HEK293 (cell line): ENCODE measurements around the gene GIN1.

Experiments used
- ZNF148 ChIP-seq: fragments of 450-650 bp; formaldehyde crosslinking; IDR thresholded peaks from 2 replicates; pipeline ENCODE4 v1.5.0; 2017; ENCODE audit warnings: missing biosample characterization, missing genetic modification characterization, borderline replicate concordance
- ZNF510 ChIP-seq: fragments of 450-650 bp; formaldehyde crosslinking; IDR thresholded peaks from 2 replicates; pipeline ENCODE4 v1.5.1; 2018; ENCODE audit warnings: mild to moderate bottlenecking, missing genetic modification characterization, missing biosample characterization; ENCODE audit not compliant: insufficient replicate concordance
- ZNF558 ChIP-seq: fragments of 450-650 bp; formaldehyde crosslinking; IDR thresholded peaks from 2 replicates; pipeline ENCODE4 v1.5.1; 2016; ENCODE audit warnings: missing biosample characterization, missing genetic modification characterization
- ZNF768 ChIP-seq: fragments of 450-650 bp; formaldehyde crosslinking; IDR thresholded peaks from 2 replicates; pipeline ENCODE4 v1.5.1; 2018; ENCODE audit warnings: missing biosample characterization, mild to moderate bottlenecking, missing genetic modification characterization
- TF ChIP-seq, protein P1 (sequence below): fragments of 450-650 bp; formaldehyde crosslinking; IDR thresholded peaks from 2 replicates; pipeline ENCODE4 v1.5.1; 2016; ENCODE audit warnings: missing biosample characterization, missing genetic modification characterization

DNA sequence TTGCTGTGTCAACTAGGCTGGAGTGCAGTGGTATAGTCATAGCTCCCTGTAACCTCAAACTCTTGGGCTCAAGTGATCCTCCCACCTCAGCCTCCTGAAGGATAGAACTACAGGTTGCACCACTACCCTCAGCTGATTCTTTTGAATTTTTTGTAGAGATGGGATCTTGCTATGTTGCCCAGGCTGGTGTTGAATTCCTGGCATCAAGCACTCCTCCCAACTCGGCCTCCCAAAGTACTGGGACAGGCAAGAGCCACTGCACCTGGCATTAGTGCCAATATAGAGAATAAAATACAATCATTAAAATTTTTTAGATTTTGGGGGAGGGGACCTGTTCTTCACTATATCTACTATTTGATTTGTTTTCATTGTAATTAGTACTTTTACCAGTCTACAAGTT lies 15.5 kb upstream of the GIN1 start:
- TF ChIP-seq, protein P1, sequence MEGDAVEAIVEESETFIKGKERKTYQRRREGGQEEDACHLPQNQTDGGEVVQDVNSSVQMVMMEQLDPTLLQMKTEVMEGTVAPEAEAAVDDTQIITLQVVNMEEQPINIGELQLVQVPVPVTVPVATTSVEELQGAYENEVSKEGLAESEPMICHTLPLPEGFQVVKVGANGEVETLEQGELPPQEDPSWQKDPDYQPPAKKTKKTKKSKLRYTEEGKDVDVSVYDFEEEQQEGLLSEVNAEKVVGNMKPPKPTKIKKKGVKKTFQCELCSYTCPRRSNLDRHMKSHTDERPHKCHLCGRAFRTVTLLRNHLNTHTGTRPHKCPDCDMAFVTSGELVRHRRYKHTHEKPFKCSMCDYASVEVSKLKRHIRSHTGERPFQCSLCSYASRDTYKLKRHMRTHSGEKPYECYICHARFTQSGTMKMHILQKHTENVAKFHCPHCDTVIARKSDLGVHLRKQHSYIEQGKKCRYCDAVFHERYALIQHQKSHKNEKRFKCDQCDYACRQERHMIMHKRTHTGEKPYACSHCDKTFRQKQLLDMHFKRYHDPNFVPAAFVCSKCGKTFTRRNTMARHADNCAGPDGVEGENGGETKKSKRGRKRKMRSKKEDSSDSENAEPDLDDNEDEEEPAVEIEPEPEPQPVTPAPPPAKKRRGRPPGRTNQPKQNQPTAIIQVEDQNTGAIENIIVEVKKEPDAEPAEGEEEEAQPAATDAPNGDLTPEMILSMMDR (tag by site-specific recombination): no peak
- no peak for TF ChIP-seq ZNF148 (tag by site-specific recombination)
- no peak for TF ChIP-seq ZNF768 (tag by site-specific recombination)
- no peak for TF ChIP-seq ZNF510 (tag by site-specific recombination)
- no peak for TF ChIP-seq ZNF558 (tag by site-specific recombination)
